Hair follicle dermal papilla cell (primary cell): ENCODE results near the gene CASP5. TPM values are rescaled to one million over a fixed set of nuclear protein-coding genes. Genes with fewer than 3 reads are reported as not detected.

Experiments used
- total RNA-seq: library from RNA; depleted of rRNA; stranded (reverse); fragments of >200 nt; gene quantifications from 2 replicates; pipeline ENCODE4 v1.2.3, GENCODE V29; 2012

CASP5 gene
- total RNA-seq = not detected in 2 replicates

DNA sequence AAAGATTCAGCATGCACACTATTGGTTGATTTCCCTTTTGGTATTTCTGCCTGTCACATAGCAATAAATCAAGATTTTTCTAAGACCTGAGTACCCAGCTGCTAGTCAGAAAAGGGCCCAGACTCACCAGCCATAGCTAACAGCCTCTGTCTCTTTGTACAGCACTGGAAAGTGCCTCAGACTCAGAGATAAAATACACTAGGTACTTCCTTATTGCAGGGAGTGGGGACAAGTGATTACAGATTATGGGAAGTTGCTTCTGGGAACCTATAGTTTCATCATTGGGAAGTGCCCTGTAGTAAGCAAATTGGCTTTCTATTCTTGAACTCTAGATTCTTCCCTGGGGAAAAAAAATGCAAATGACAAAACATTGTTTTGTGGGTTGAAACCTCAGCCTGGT is at the start of gene CASP5:
TSS of gene CASP5 (minus strand) at position 166 of the 400 bp plus-strand sequence. CDS start at position 134, 32 bp downstream.

DNA sequence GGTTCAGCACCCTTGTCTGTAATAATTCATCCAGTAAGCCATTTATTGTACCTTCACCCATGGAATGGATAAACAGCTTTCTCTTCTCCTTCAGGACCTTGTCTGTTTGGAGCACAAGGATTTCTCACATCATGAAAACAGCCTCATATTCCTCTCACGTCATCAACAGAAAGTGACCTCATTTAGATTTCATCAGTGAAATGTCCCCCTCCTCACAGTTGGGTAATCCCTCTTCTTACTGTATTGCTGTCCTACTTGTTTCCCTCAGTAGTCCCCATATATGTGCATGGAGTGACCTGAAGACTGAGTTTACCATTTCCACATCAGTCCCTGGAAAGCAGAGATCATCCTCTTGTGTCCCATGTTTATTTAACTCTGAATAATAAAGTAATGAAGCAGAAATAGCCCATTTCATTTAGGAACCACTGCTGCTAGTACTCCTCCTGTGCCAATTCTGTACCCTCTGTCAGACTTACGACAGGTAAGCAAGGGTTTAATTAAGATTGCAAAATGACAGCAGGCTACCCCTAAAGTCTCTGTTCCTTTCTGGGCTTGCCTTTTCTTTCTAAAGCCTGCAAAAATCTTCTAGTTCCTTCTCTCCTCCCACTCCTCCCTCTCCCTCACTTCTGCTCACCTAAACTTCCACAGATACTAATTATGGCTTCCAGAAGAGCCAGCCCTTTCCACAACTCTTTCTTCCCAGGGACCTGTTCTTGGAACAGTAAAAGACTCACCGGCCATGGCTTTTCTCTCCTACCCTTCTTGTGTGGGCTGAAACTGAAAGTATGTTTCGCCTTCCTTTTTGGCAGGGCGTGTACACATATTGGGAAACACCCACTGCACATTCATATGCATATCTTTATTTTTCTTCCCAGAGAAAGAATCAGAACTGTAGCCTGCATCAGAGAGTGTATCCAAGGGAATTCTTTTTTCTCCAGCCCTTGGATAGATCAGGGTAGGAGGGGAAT is 21.9 kb upstream of the CASP5 start, which contains the start of gene CARD16:
TSS of gene CARD16 (minus strand) at position 779 of the 968 bp plus-strand sequence. CDS start at position 741, 38 bp downstream.

GRCh38 chr11:105034813-105035620 is 12.0 kb upstream of the CASP5 start, which contains the start of gene CASP1:
CASP1 (minus strand) TSS chr11:105035144; CDS start chr11:105035113, 31 bp downstream.

GRCh38 chr11:104968355-104968855 is 54.6 kb downstream of the CASP5 start, which contains the start of gene CASP4:
CASP4 (minus strand) TSS chr11:104968574; CDS start chr11:104968525, 49 bp downstream.

Other genes starting within 250 kb of the CASP5 start
- gene CASP12, start 124.7 kb downstream of the CASP5 start, total RNA-seq = 0.16 TPM in 1 of 2 replicates, not detected in the other
- 84.2 and 94.1 TPM in 2 replicates for gene CASP4, start 54.6 kb downstream of the CASP5 start, total RNA-seq
- 11.4 and 11.5 TPM in 2 replicates for gene CASP1, start 12.0 kb upstream of the CASP5 start, total RNA-seq
- gene CARD16, start 22.2 kb upstream of the CASP5 start, total RNA-seq = 2.8 and 3.5 TPM in 2 replicates
- gene CARD18, start 116.6 kb upstream of the CASP5 start, total RNA-seq = not detected in 2 replicates